HepG2 (cell line): ENCODE results near the gene DPH7. TPM values are rescaled to one million over a fixed set of nuclear protein-coding genes. Genes with fewer than 3 reads are reported as not detected.
A peak's percentile ranks its signal among the peaks of the same experiment; 100 is the strongest.

Experiments used
- ATAC-seq: fragments of 200-7000 bp; cut with Tn5 transposase; 3 replicates; pipeline ENCODE4 v1.9.1; 2020; ENCODE audit warnings: mild to moderate bottlenecking, moderate library complexity
- BruUV-seq: library from RNA; stranded (reverse); fragments of 400-500 nt; replicated peaks from 2 replicates; lab custom pipeline; 2021; lab: Mats Ljungman, UMichigan
- CTCF ChIA-PET: fragments of 300-600 bp; formaldehyde crosslinking; extraction: SDS; loops from one replicate; lab custom pipeline; 2021; ENCODE audit warnings: low total read pairs, inconsistent platforms, low intra/inter-chr PET ratio; lab: Yijun Ruan, JAX
- POLR2A ChIA-PET: fragments of 350-600 bp; sonication (Branson Sonifier 250); formaldehyde crosslinking; loops from one replicate; lab custom pipeline; 2020; ENCODE audit warnings: antibody characterized with exemption, inconsistent platforms; lab: Yijun Ruan, JAX
- DNase-seq: peaks from one replicate; pipeline ENCODE4 v3.0.0-alpha.2; 2015; ENCODE audit warnings: low spot score
- FAIRE-seq: peaks from 3 replicates; lab custom pipeline; 2011; peaks lifted over from hg19 to GRCh38; lab: Jason Lieb, UNC
- H2AFZ ChIP-seq: one replicate; pipeline ENCODE4 v1.6.1; 2011; ENCODE audit warnings: low read length, inconsistent platforms
- H3K27ac ChIP-seq: fragments of 300-600 bp; 3 replicates; pipeline ENCODE4 v1.8.0; 2011; ENCODE audit warnings: mixed run types, mild to moderate bottlenecking, mixed read lengths, low read length, inconsistent platforms; ENCODE audit not compliant: insufficient read depth; ENCODE audit errors: extremely low read length
- H3K27me3 ChIP-seq, 2 experiments: fragments of 200-600 bp in 1 of 2; 2 replicates in 1 of 2; 3 replicates in 1 of 2; pipeline versions ENCODE4 v1.6.0 to v1.8.0; 2011; ENCODE audit warnings: low read length in 2 of 2, mild to moderate bottlenecking in 2 of 2, moderate library complexity in 2 of 2, inconsistent platforms in 1 of 2; ENCODE audit not compliant: insufficient read depth in 2 of 2, control insufficient read depth in 1 of 2
- H3K36me3 ChIP-seq, 2 experiments: fragments of 200-600 bp in 1 of 2; replicated peaks in 1 of 2; 2 replicates in 1 of 2; 3 replicates in 1 of 2; pipeline versions ENCODE4 v1.5.1 to v1.8.0; 2011; ENCODE audit warnings: low read length in 2 of 2, inconsistent platforms in 1 of 2; ENCODE audit not compliant: insufficient read depth in 2 of 2, control insufficient read depth in 1 of 2
- H3K4me1 ChIP-seq: 2 replicates; pipeline ENCODE4 v1.5.1; 2012; ENCODE audit warnings: low read length, inconsistent platforms; ENCODE audit not compliant: insufficient read depth
- H3K4me2 ChIP-seq: 2 replicates; pipeline ENCODE4 v1.6.0; 2011; ENCODE audit warnings: low read depth, low read length, inconsistent platforms
- H3K4me3 ChIP-seq, 3 experiments: fragments of 200-600 bp in 1 of 3; sonication (generic), shearing (Covaris generic) in 1 of 3; replicated peaks in 1 of 3; 2 replicates each; pipeline ENCODE4 v1.5.1; 2011 to 2016; ENCODE audit warnings: low read length in 3 of 3, inconsistent platforms in 2 of 3, low read depth in 2 of 3, mild to moderate bottlenecking in 2 of 3, control low read depth in 1 of 3, mixed read lengths in 1 of 3; ENCODE audit not compliant: insufficient read depth in 1 of 3
- H3K79me2 ChIP-seq: one replicate; pipeline ENCODE4 v1.6.1; 2011; ENCODE audit warnings: low read length, inconsistent platforms; ENCODE audit not compliant: insufficient read depth
- H3K9ac ChIP-seq: 2 replicates; pipeline ENCODE4 v1.6.0; 2011; ENCODE audit warnings: mild to moderate bottlenecking, low read depth, low read length, inconsistent platforms; ENCODE audit not compliant: insufficient read depth
- H3K9me3 ChIP-seq: 2 replicates; pipeline ENCODE4 v1.5.1; 2012; ENCODE audit warnings: mild to moderate bottlenecking, low read length
- H4K20me1 ChIP-seq: 2 replicates; pipeline ENCODE4 v1.6.0; 2011; ENCODE audit warnings: inconsistent platforms, mild to moderate bottlenecking, low read length, moderate library complexity; ENCODE audit not compliant: insufficient read depth
- GATAD1 ChIP-seq: IDR thresholded peaks from 2 replicates; pipeline ENCODE4 v1.6.1; 2016; ENCODE audit warnings: missing genetic modification reagents, missing compliant biosample characterization
- GPN1 ChIP-seq: sonication (generic); formaldehyde crosslinking; IDR thresholded peaks from 2 replicates; pipeline ENCODE4 v1.5.1; 2020; ENCODE audit warnings: missing genetic modification reagents, borderline replicate concordance
- HNRNPL ChIP-seq: fragments of 200-400 bp; formaldehyde crosslinking; IDR thresholded peaks from 2 replicates; pipeline ENCODE4 v1.6.1; 2017; ENCODE audit warnings: mild to moderate bottlenecking, low read depth, low read length
- KLF13 ChIP-seq: sonication (generic); formaldehyde crosslinking; IDR thresholded peaks from 2 replicates; pipeline ENCODE4 v1.4.0; 2020; ENCODE audit warnings: mild to moderate bottlenecking, missing genetic modification reagents
- KMT2A ChIP-seq: sonication (generic); formaldehyde crosslinking; IDR thresholded peaks from 2 replicates; pipeline ENCODE4 v1.4.0; 2020; ENCODE audit warnings: missing genetic modification reagents
- MAZ ChIP-seq, 2 experiments: sonication (generic) in 1 of 2; formaldehyde crosslinking in 1 of 2; IDR thresholded peaks; 2 replicates each; pipeline versions ENCODE4 v1.5.0 to v1.6.1; 2012 to 2020; ENCODE audit warnings: low read depth in 2 of 2, mild to moderate bottlenecking in 2 of 2, borderline replicate concordance in 1 of 2, improper control_type of control experiment in 1 of 2, low read length in 1 of 2, missing genetic modification reagents in 1 of 2, moderate library complexity in 1 of 2
- MXD4 ChIP-seq: IDR thresholded peaks from 2 replicates; pipeline ENCODE4 v1.6.1; 2016; ENCODE audit warnings: mild to moderate bottlenecking, missing biosample characterization, missing genetic modification reagents
- NFYB ChIP-seq: sonication (generic); formaldehyde crosslinking; IDR thresholded peaks from 2 replicates; pipeline ENCODE4 v1.4.0; 2020; ENCODE audit warnings: missing genetic modification reagents
- PHF8 ChIP-seq: sonication (generic); formaldehyde crosslinking; IDR thresholded peaks from 2 replicates; pipeline ENCODE4 v1.5.0; 2020; ENCODE audit warnings: missing genetic modification reagents
- ZFP62 ChIP-seq: sonication (generic); formaldehyde crosslinking; IDR thresholded peaks from 2 replicates; pipeline ENCODE4 v1.4.0; 2020; ENCODE audit warnings: missing genetic modification reagents
- ZNF547 ChIP-seq: sonication (generic); formaldehyde crosslinking; IDR thresholded peaks from 2 replicates; pipeline ENCODE4 v1.5.1; 2020; ENCODE audit warnings: mild to moderate bottlenecking, missing genetic modification reagents
- ZNF672 ChIP-seq: sonication (generic); formaldehyde crosslinking; IDR thresholded peaks from 2 replicates; pipeline ENCODE4 v1.8.1; 2022; ENCODE audit warnings: missing genetic modification reagents
- WGBS: methylation state at CpG from one replicate; pipeline ENCODE4 v1.1.6; 2017; ENCODE audit warnings: low lambda C conversion rate; 5-methylcytosine and 5-hydroxymethylcytosine counted together
- in situ Hi-C: cut with HindIII; loops from 2 replicates; pipeline ENCODE4 v1.10.0; 2017; ENCODE audit warnings: low pct_unique_long_range_greater_than_20kb; ENCODE audit not compliant: extremely low pct_ligation_motif_present
- intact Hi-C: fragments of 100-400 bp; cut with micrococcal nuclease; formaldehyde crosslinking; loops from one replicate; pipeline ENCODE4 v1.10.0; 2022; ENCODE audit not compliant: unreplicated experiment
- polyA plus RNA-seq, 8 experiments: library from polyadenylated mRNA; depleted of rRNA in 3 of 8; stranded (reverse) in 7 of 8; unstranded in 1 of 8; fragments of >200 nt; fragmentation: Illumina TruSeq in 4 of 8; extraction: Trizol in 4 of 8; gene quantifications; 2 replicates each; pipeline versions ENCODE4 v1.2.1 to v1.2.3, GENCODE V29; 2011 to 2016; ENCODE audit warnings: low read depth in 4 of 8, missing spikeins in 1 of 8, mixed read lengths in 1 of 8; ENCODE audit not compliant: insufficient read depth in 1 of 8
- total RNA-seq, 5 experiments: library from RNA; depleted of rRNA; stranded (reverse); fragments of >200 nt; fragmentation: Illumina TruSeq; extraction: Trizol; gene quantifications; 2 replicates each; pipeline ENCODE4 v1.2.3, GENCODE V29; 2016; ENCODE audit warnings: low read depth in 1 of 5
- TF ChIP-seq, protein P1 (sequence below), 2 experiments: sonication (generic) in 1 of 2; formaldehyde crosslinking in 1 of 2; IDR thresholded peaks; 2 replicates each; pipeline versions ENCODE4 v1.6.1 to v1.9.0; 2014 to 2022; ENCODE audit warnings: antibody characterized with exemption in 1 of 2, borderline replicate concordance in 1 of 2, inconsistent platforms in 1 of 2, low read depth in 1 of 2, missing genetic modification reagents in 1 of 2

Gene DPH7
- total and polyA plus RNA-seq, 2 of the 13 experiments (the other 11 are each of a cell fraction or from before 2014, with no cell fraction given), result 27.6 to 31.6 TPM

DNA sequence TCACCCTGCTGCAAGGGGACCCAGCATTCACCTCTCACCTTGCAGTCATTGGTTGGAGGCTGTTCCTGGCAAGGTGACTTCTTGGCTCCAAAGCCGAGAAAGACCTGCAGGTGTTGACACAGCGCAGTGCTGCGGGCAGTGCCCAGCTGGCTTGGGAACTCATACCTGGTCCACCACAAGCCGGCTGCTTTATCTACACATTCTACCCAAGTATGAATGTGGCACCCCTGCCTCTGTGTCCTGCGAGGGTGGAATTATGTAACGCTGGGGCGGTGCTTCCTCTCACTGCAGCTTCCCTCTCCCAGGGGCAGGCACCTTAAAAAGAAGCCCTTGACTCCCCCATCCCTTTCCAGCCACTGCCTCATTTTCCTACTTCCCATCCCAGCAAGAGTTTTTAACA, 14.0 kb upstream of the DPH7 start (continued):
- TF ChIP-seq, protein P1, sequence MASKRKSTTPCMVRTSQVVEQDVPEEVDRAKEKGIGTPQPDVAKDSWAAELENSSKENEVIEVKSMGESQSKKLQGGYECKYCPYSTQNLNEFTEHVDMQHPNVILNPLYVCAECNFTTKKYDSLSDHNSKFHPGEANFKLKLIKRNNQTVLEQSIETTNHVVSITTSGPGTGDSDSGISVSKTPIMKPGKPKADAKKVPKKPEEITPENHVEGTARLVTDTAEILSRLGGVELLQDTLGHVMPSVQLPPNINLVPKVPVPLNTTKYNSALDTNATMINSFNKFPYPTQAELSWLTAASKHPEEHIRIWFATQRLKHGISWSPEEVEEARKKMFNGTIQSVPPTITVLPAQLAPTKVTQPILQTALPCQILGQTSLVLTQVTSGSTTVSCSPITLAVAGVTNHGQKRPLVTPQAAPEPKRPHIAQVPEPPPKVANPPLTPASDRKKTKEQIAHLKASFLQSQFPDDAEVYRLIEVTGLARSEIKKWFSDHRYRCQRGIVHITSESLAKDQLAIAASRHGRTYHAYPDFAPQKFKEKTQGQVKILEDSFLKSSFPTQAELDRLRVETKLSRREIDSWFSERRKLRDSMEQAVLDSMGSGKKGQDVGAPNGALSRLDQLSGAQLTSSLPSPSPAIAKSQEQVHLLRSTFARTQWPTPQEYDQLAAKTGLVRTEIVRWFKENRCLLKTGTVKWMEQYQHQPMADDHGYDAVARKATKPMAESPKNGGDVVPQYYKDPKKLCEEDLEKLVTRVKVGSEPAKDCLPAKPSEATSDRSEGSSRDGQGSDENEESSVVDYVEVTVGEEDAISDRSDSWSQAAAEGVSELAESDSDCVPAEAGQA (IDR thresholded peaks at IDR 0.05; ENCODE audit: low read depth), result no peak
- TF ChIP-seq, protein P1 (CRISPR knock-in tag; IDR thresholded peaks at IDR 0.05; ENCODE audit: borderline replicate concordance), result no peak
- no peak for TF ChIP-seq ZNF672 (CRISPR knock-in tag)

GRCh38 chr9:137590469-137591383, 12.0 kb upstream of the DPH7 start, which contains the start of gene ZMYND19:
ZMYND19 (minus strand) TSS chr9:137590512; CDS start chr9:137590263, 249 bp downstream.
- WGBS, result 2% methylated on average over 6 of the region's 113 CpGs
- ATAC-seq (peak; percentile 89), DNase-seq (peak; percentile 73), FAIRE-seq (no peak)
- no peaks in the 10 kb centered on the region for H3K9me3 ChIP-seq
- peak within 1 kb of the TSS; percentile 43 for H3K27ac ChIP-seq
- peaks cover 19% of the 10 kb centered on the region for H3K79me2 ChIP-seq
- no peak within 1 kb of the TSS for H2AFZ ChIP-seq
- POLR2A ChIA-PET, result interaction anchor here (1.2 to 2.3 kb wide), 7 partner anchors 9 to 29 kb away, joined by 3 to 11 read pairs (median 5); partner anchors contain the start of genes ARRDC1, DPH7 and EHMT1
- CTCF ChIA-PET, result no interaction called here
- peaks cover 12 to 27% of the 10 kb centered on the region in 2 experiments; a peak in 4 of 5 replicates for H3K36me3 ChIP-seq
- TSS peak; percentile 73 for BruUV-seq
- peak within 1 kb of the TSS; percentile 74 to 90 (median 83) for H3K4me3 ChIP-seq
- H3K4me1 ChIP-seq, result peaks cover 47% of the 10 kb centered on the region
- no peaks in the 10 kb centered on the region for H3K27me3 ChIP-seq
- no peaks in the 10 kb centered on the region for H4K20me1 ChIP-seq
- in situ Hi-C loops (no loop called here), intact Hi-C loops (no loop called here)
- H3K9ac ChIP-seq, result peak within 1 kb of the TSS; percentile 82
- H3K4me2 ChIP-seq, result peak within 1 kb of the TSS; percentile 90
- TF ChIP-seq GPN1 (CRISPR knock-in tag) (no peak), KLF13 (CRISPR knock-in tag) (no peak), MAZ (IDR thresholded peaks at IDR 0.05; ENCODE audit: borderline replicate concordance, low read depth, low read length) (no peak), MAZ (CRISPR knock-in tag; IDR thresholded peaks at IDR 0.05; ENCODE audit: low read depth) (0 out of 2 replicates have a peak, but pooled peaks have one; percentile 21), MXD4 (CRISPR knock-in tag) (peak; percentile 64; the same call in 1 of the 2 replicates), PHF8 (CRISPR knock-in tag) (peak; percentile 73; the same call in 1 of the 2 replicates), KMT2A (CRISPR knock-in tag) (peak; percentile 61; the same call in 1 of the 2 replicates), ZFP62 (CRISPR knock-in tag) (no peak), HNRNPL (no peak), GATAD1 (CRISPR knock-in tag) (no peak), NFYB (CRISPR knock-in tag) (peak; percentile 60), ZNF547 (CRISPR knock-in tag) (peak; percentile 80)
